K562 (cell line): ENCODE measurements around the gene RARRES2. TPM values are rescaled to one million over a fixed set of nuclear protein-coding genes. Genes with fewer than 3 reads are reported as not detected.

ENCODE experiments used
- ARID2 ChIP-seq: fragments of 450-650 bp; IDR thresholded peaks from 2 replicates; pipeline ENCODE4 v1.6.1; 2017; ENCODE audit warnings: antibody characterized with exemption, mild to moderate bottlenecking
- CHAMP1 ChIP-seq: fragments of 450-650 bp; IDR thresholded peaks from 2 replicates; pipeline ENCODE4 v1.6.1; 2016; ENCODE audit warnings: mild to moderate bottlenecking
- FOXK2 ChIP-seq, 2 experiments: fragments of 450-650 bp; IDR thresholded peaks in 1 of 2; conservative IDR thresholded peaks in 1 of 2; 2 replicates each; pipeline ENCODE4 v1.6.1; 2016; ENCODE audit warnings: low read depth in 2 of 2, mild to moderate bottlenecking in 1 of 2
- HES1 ChIP-seq: fragments of 450-650 bp; IDR thresholded peaks from 2 replicates; pipeline ENCODE4 v1.6.1; 2016; ENCODE audit warnings: low read depth, mild to moderate bottlenecking, moderate library complexity
- ILF3 ChIP-seq: fragments of 450-650 bp; IDR thresholded peaks from 2 replicates; pipeline ENCODE4 v1.6.1; 2018; ENCODE audit warnings: antibody characterized with exemption, mild to moderate bottlenecking, moderate library complexity, borderline replicate concordance
- REST ChIP-seq, 2 experiments: fragments of 450-650 bp; formaldehyde crosslinking in 1 of 2; IDR thresholded peaks; 2 replicates each; pipeline versions ENCODE4 v1.4.0 to v1.6.1; 2014 to 2020; ENCODE audit warnings: mild to moderate bottlenecking in 2 of 2, borderline replicate concordance in 1 of 2, low read depth in 1 of 2
- YY1 ChIP-seq, 3 experiments: IDR thresholded peaks; 2 replicates each; pipeline ENCODE4 v1.6.1; 2011; ENCODE audit warnings: low read length in 2 of 3, mild to moderate bottlenecking in 2 of 3, moderate library complexity in 2 of 3, borderline replicate concordance in 1 of 3, control low read depth in 1 of 3, low read depth in 1 of 3; ENCODE audit not compliant: insufficient read depth in 3 of 3, insufficient replicate concordance in 2 of 3, control insufficient read depth in 1 of 3, insufficient read length in 1 of 3; ENCODE audit errors: extremely low read depth in 1 of 3
- ZNF197 ChIP-seq: fragments of 200-800 bp; sonication (Bioruptor generic); IDR thresholded peaks from 2 replicates; pipeline ENCODE4 v1.6.1; 2016; ENCODE audit warnings: low read depth, missing genetic modification characterization, missing compliant biosample characterization
- ZNF512 ChIP-seq: IDR thresholded peaks from 2 replicates; pipeline ENCODE4 v1.6.1; 2016; ENCODE audit warnings: missing genetic modification characterization, missing compliant biosample characterization
- polyA plus RNA-seq, 8 experiments: library from polyadenylated mRNA; depleted of rRNA in 4 of 8; stranded (reverse) in 5 of 8; unstranded in 3 of 8; fragments of >200 nt; fragmentation: Nextera tagmentation in 2 of 8; fragmentation: Illumina TruSeq in 1 of 8; extraction: Ambion mirVana in 2 of 8; extraction: Trizol in 1 of 8; gene quantifications; 2 replicates each; pipeline versions ENCODE4 v1.2.1 to v1.2.3, GENCODE V29; 2011 to 2014; ENCODE audit warnings: inconsistent platforms in 1 of 8, missing spikeins in 1 of 8
- total RNA-seq, 7 experiments: library from RNA; depleted of rRNA in 6 of 7; stranded (reverse); fragments of >200 nt in 6 of 7; fragmentation: Illumina TruSeq in 2 of 7; extraction: Trizol in 2 of 7; gene quantifications; 2 replicates each; pipeline versions ENCODE4 v1.2.1 to v1.2.3, GENCODE V29; 2011 to 2021; ENCODE audit warnings: low replicate concordance in 1 of 7

The RARRES2 gene
- total and polyA plus RNA-seq, 9 of the 15 experiments (the other 6 are each of a cell fraction or from before 2014, with no cell fraction given): 0.11 to 1.7 (median 0.23) TPM; not detected in 6

GRCh38 chr7:150356265-150356897 is 15.0 kb upstream of the RARRES2 start (continued):
- TF ChIP-seq CHAMP1 (peak; percentile 47; the same call in 1 of the 2 replicates), YY1 (IDR thresholded peaks at IDR 0.05; ENCODE audit: borderline replicate concordance in 1 of 3, control insufficient read depth in 1 of 3, extremely low read depth in 1 of 3, insufficient read depth in 3 of 3, insufficient read length in 1 of 3, insufficient replicate concordance in 2 of 3, low read depth in 1 of 3, low read length in 2 of 3) (no peak), HES1 (no peak), REST (IDR thresholded peaks at IDR 0.05; ENCODE audit: borderline replicate concordance) (peak; percentile 69; the same call in 1 of the 2 replicates), REST (CRISPR knock-in tag; IDR thresholded peaks at IDR 0.05; ENCODE audit: low read depth) (no peak), FOXK2 (conservative IDR thresholded peaks at IDR 0.05 in 1 of 2, IDR thresholded peaks at IDR 0.05 in 1 of 2; ENCODE audit: low read depth in 2 of 2) (peak; percentile 65 to 71; a peak in 2 of 4 replicates), ZNF512 (tag) (peak; percentile 47; the same call in 1 of the 2 replicates), ILF3 (0 out of 2 replicates have a peak, but pooled peaks have one; percentile 71), ZNF197 (no peak), ARID2 (0 out of 2 replicates have a peak, but pooled peaks have one; percentile 16)
